ENCODE results near the gene HMCN2. TPM values are rescaled to one million over a fixed set of nuclear protein-coding genes. Genes with fewer than 3 reads are reported as not detected.
A peak's percentile ranks its signal among the peaks of the same experiment; 100 is the strongest.

HMCN2 gene
- total RNA-seq, 4 donors from 2014 or later, result 9.1 to 38.6 (median 12.5) TPM

DNA sequence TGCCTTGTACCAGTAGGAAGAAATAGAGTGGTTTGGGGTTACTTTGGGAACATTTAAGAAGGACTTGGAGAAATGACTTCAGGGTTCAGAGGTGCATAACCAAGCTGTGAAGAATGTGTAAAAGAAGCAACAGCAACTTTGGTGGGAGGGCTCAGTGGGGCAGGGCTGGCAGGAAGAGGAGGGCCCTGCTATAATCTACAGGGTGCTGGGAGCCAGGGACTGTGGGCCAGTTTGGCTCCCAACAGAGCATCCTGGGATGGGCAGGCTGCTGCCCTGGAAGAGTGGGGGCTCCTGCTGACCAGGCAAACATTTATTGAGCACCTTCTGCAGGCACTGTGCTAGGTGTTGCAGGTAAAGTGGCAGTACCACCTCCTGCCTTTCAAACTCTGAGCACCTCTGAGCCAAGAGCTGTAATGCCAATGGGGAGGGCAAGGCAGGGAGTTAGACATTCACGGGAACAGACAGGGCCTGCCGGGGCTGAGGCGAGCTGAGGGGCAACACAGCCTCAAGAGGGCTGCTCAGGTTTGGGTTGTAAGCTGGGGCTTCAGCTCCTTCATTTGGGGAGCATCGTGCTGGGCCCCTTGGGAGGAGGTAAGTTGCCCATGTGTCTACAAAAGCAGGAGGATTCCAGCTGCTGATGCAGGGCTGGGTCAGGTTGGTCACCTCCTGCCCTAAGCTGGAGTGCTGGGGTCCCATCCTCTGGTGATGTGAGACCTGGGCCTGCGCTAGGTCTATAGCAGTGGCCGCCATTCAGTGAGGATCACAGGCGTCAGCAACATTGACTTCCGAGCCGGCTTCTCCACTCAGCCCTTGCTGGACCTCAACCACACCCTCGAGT is 30.6 kb downstream of the HMCN2 start:
- Histone ChIP-seq H3K27me3 (no peaks in the 10 kb centered on the region), H3K27ac (replicated peaks in 1 of 4) (peak overlapping the region in 2 of 4 donors; percentile 39 to 59), H3K4me3 (no peak overlapping the region), H3K4me1 (peaks cover under 1 to 41% (median 27%) of the 10 kb centered on the region in 4 donors), H3K9me3 (no peaks in the 10 kb centered on the region), H3K36me3 (peaks cover 0 to 24% (median 0%) of the 10 kb centered on the region in 4 donors)
- intact Hi-C loops (cut with DNase I), result no loop called here
- 72% methylated on average over 2 of the region's 10 CpGs for WGBS
- no peak for TF ChIP-seq POLR2AphosphoS5 (IDR thresholded peaks at IDR 0.05)
- no peak for TF ChIP-seq EP300 (IDR thresholded peaks at IDR 0.05)
- TF ChIP-seq, protein P1, sequence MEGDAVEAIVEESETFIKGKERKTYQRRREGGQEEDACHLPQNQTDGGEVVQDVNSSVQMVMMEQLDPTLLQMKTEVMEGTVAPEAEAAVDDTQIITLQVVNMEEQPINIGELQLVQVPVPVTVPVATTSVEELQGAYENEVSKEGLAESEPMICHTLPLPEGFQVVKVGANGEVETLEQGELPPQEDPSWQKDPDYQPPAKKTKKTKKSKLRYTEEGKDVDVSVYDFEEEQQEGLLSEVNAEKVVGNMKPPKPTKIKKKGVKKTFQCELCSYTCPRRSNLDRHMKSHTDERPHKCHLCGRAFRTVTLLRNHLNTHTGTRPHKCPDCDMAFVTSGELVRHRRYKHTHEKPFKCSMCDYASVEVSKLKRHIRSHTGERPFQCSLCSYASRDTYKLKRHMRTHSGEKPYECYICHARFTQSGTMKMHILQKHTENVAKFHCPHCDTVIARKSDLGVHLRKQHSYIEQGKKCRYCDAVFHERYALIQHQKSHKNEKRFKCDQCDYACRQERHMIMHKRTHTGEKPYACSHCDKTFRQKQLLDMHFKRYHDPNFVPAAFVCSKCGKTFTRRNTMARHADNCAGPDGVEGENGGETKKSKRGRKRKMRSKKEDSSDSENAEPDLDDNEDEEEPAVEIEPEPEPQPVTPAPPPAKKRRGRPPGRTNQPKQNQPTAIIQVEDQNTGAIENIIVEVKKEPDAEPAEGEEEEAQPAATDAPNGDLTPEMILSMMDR (IDR thresholded peaks at IDR 0.05), result no peak
- TF ChIP-seq POLR2A (IDR thresholded peaks at IDR 0.05; ENCODE audit: low read depth), result no peak
- no peak for DNase-seq (ENCODE audit: extremely low spot score)

DNA sequence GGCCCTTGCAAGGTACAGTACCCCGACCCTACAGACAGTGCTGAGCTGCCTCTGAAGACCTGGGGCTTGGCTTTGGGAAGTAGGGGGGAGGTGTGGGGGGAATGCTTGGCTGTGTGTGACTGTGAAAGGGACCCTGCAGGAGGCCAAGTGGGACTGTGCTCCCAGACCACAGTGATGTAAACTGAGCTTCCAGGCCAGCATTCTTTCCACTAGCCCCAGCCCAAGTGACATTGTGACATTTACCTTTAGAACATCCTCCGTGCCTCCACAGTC is 31.2 kb downstream of the HMCN2 start:
- Histone ChIP-seq H3K27me3 (no peaks in the 10 kb centered on the region), H3K4me1 (peaks cover 0 to 45% (median 30%) of the 10 kb centered on the region in 4 donors), H3K36me3 (peaks cover 0 to 24% (median 0%) of the 10 kb centered on the region in 4 donors), H3K27ac (replicated peaks in 1 of 4) (peak overlapping the region in 3 of 4 donors; percentile 11 to 59 (median 39)), H3K4me3 (no peak overlapping the region), H3K9me3 (no peaks in the 10 kb centered on the region)
- TF ChIP-seq EP300 (IDR thresholded peaks at IDR 0.05) (no peak), POLR2AphosphoS5 (IDR thresholded peaks at IDR 0.05) (no peak), POLR2A (IDR thresholded peaks at IDR 0.05; ENCODE audit: low read depth) (no peak)
- TF ChIP-seq, protein P1 (IDR thresholded peaks at IDR 0.05), result no peak
- 79% methylated on average over 1 of the region's 2 CpGs for WGBS
- DNase-seq (ENCODE audit: extremely low spot score), result no peak
- intact Hi-C loops (cut with DNase I), result no loop called here

DNA sequence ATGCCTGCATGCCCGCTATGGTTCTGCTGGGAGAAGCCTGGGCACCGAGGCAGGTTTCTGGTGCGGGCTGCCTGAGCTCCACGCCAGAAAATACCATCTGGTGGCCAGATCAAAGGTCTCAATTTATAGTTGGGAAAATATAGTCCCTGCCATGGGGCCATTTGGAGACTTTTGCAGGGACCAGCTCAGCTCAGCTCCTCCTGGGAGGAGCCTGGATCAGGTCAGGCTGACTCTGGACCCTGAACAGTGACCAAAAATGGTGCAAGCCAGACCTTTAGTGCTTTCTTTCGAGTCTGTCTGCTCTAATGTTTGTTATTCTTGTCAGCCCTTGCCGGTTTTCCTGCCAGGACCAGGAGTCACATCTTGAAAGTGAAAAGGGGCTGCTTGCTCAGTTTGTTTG is 31.8 kb downstream of the HMCN2 start:
- Histone ChIP-seq H3K4me1 (peaks cover 0 to 51% (median 35%) of the 10 kb centered on the region in 4 donors), H3K4me3 (no peak overlapping the region), H3K36me3 (peaks cover 0 to 24% (median 0%) of the 10 kb centered on the region in 4 donors), H3K27me3 (no peaks in the 10 kb centered on the region), H3K27ac (replicated peaks in 1 of 4) (peak overlapping the region in 3 of 4 donors; percentile 11 to 59 (median 42)), H3K9me3 (no peaks in the 10 kb centered on the region)
- TF ChIP-seq EP300 (IDR thresholded peaks at IDR 0.05) (no peak), POLR2AphosphoS5 (IDR thresholded peaks at IDR 0.05) (no peak), POLR2A (IDR thresholded peaks at IDR 0.05; ENCODE audit: low read depth) (no peak)
- TF ChIP-seq, protein P1 (IDR thresholded peaks at IDR 0.05), result no peak
- WGBS, result 49% methylated on average over 3 of the region's 6 CpGs
- intact Hi-C loops (cut with DNase I), result no loop called here
- no peak for DNase-seq (ENCODE audit: extremely low spot score)

DNA sequence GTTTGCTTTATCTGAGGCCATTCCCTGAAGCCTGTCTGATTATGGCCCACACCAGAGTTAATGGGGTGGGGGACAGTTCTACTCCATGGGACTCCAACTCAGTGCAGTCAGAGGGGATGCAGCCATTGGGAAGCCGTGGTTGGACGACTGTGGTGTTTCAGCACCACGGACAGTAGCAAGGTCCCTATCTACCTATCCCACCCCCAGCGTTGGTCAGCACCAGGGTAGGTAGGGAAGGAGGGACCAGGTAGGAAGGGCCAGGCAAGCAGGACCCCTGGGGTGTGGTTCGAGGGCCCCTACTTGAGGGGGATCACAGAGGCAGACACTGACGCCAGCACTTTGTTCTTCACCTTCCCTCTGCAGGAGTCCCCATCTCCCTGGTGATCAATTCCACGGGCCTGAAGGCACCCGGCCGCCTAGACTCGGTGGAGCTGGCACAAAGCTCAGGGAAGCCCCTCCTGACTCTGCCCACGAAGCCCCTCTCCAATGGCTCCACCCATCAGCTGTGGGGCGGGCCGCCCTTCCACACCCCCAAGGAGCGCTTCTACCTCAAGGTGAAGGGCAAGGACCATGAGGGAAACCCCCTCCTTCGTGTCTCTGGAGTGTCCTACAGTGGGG is 33.2 kb downstream of the HMCN2 start:
- no peaks in the 10 kb centered on the region for H3K27me3 ChIP-seq
- H3K4me1 ChIP-seq, result peaks cover 0 to 65% (median 40%) of the 10 kb centered on the region in 4 donors
- no peak for DNase-seq (ENCODE audit: extremely low spot score)
- H3K36me3 ChIP-seq, result peaks cover 0 to 24% (median 0%) of the 10 kb centered on the region in 4 donors
- TF ChIP-seq EP300 (IDR thresholded peaks at IDR 0.05), result no peak
- TF ChIP-seq, protein P1 (IDR thresholded peaks at IDR 0.05), result no peak
- TF ChIP-seq POLR2AphosphoS5 (IDR thresholded peaks at IDR 0.05), result no peak
- no peak for TF ChIP-seq POLR2A (IDR thresholded peaks at IDR 0.05; ENCODE audit: low read depth)
- peak overlapping the region in 1 of 4 donors; percentile 4 for H3K27ac ChIP-seq (replicated peaks in 1 of 4)
- intact Hi-C loops (cut with DNase I), result no loop called here
- no peaks in the 10 kb centered on the region for H3K9me3 ChIP-seq
- WGBS, result 60% methylated on average over 15 of the region's 15 CpGs
- no peak overlapping the region for H3K4me3 ChIP-seq

Measured in esophagus muscularis mucosa (tissue), 4 donors.